SJSA1 (cell line): ENCODE data around the gene GALNTL6. TPM values are rescaled to one million over a fixed set of nuclear protein-coding genes. Genes with fewer than 3 reads are reported as not detected.

ENCODE experiments used
- DNase-seq, 2 experiments: peaks; one replicate each; pipeline ENCODE4 v3.0.0-alpha.2; 2015 to 2020; ENCODE audit warnings: low spot score in 2 of 2, low read depth in 1 of 2
- H3K27ac ChIP-seq: fragments of 250-450 bp; sonication (Bioruptor Pico); 2 replicates; pipeline ENCODE4 v1.5.1; 2020; ENCODE audit warnings: mild to moderate bottlenecking, moderate library complexity
- H3K27me3 ChIP-seq: fragments of 250-450 bp; sonication (Bioruptor Pico); replicated peaks from 2 replicates; pipeline ENCODE4 v1.5.1; 2020; ENCODE audit warnings: mild to moderate bottlenecking, moderate library complexity
- H3K36me3 ChIP-seq: fragments of 250-450 bp; sonication (Bioruptor Pico); 2 replicates; pipeline ENCODE4 v1.5.1; 2020; ENCODE audit warnings: mild to moderate bottlenecking
- H3K4me1 ChIP-seq: fragments of 250-450 bp; sonication (Bioruptor Pico); replicated peaks from 2 replicates; pipeline ENCODE4 v1.6.1; 2021; ENCODE audit warnings: mild to moderate bottlenecking
- H3K4me3 ChIP-seq: fragments of 250-450 bp; sonication (Bioruptor Pico); 2 replicates; pipeline ENCODE4 v1.5.1; 2020; ENCODE audit warnings: mild to moderate bottlenecking
- H3K9me3 ChIP-seq: fragments of 250-450 bp; sonication (Bioruptor Pico); replicated peaks from 2 replicates; pipeline ENCODE4 v1.5.1; 2020; ENCODE audit warnings: mild to moderate bottlenecking
- total RNA-seq: library from RNA; depleted of rRNA; stranded (reverse); fragments of >200 nt; shearing (Covaris generic); gene quantifications from 2 replicates; pipeline ENCODE4 v1.2.3, GENCODE V29; 2014

GALNTL6 gene
- total RNA-seq, 1 experiment from 2014 or later: 0.08 TPM

DNA sequence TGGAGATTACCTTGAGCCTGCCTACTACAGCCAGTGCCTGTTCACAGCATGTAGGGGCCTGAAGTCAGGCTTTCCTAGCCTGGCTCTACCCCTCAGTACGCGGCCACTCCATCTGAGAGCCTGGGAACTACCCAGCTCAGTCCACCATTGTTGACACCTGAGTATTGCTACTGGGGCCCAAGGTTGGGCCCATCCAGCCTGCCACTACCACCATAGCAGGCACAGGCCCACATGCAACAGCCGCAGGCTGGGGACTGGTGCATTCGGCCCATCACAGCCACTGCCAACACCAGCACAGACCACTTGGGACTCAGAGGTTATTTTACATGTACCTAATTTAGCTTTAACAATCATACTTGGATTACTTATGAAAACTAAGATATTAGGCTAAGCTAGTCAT, 314.0 kb downstream of the GALNTL6 start:
- no peak for DNase-seq
- Histone ChIP-seq H3K4me3 (no peak overlapping the region), H3K27ac (no peak overlapping the region), H3K27me3 (no peaks in the 10 kb centered on the region), H3K4me1 (no peaks in the 10 kb centered on the region), H3K36me3 (no peaks in the 10 kb centered on the region), H3K9me3 (no peaks in the 10 kb centered on the region)

DNA sequence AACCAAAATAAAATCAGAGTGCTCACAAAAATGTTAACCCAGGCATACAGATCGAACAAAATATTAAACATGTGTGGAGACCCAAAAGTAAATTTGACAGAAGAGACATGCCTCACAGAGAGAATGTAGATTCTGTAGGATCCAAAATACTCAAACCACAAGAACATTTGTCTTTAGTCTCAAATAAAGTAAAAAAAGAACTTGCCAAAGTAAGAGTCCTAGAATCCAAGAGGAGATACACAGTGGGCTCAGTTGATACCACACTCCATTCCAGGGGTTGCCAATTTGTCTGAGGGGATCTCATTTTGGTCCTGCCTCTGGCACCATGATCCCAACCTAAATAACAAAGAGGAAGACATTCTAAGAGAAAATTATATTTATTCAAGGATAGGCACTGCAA, 316.4 kb downstream of the GALNTL6 start:
- Histone ChIP-seq H3K4me1 (0 out of 2 replicates have a peak, but pooled peaks cover under 1% of the 10 kb centered on the region), H3K36me3 (no peaks in the 10 kb centered on the region), H3K4me3 (no peak overlapping the region), H3K9me3 (no peaks in the 10 kb centered on the region), H3K27ac (no peak overlapping the region), H3K27me3 (no peaks in the 10 kb centered on the region)
- DNase-seq: no peak

DNA sequence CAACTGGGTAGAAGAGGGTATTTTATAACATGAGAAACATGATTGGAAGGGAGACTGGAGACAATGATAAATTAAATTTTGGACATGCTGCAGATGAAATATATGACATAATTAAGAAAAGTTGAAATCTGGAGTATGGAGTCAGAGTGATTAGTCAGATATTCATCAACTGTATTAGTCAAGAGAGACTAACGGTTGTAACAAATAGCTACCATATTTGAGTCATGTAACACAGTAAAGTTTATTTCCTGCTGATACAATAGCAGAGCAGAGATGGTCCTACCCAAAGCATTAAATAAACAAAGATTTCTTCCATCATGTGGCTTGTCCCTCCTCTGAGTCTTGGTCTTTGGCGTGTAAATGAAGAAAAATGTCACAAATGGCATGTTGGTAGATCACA, 321.3 kb downstream of the GALNTL6 start:
- H3K4me3 ChIP-seq: no peak overlapping the region
- no peak for DNase-seq
- H3K27me3 ChIP-seq: no peaks in the 10 kb centered on the region
- no peak overlapping the region for H3K27ac ChIP-seq
- H3K4me1 ChIP-seq: 0 out of 2 replicates have a peak, but pooled peaks cover 3% of the 10 kb centered on the region
- no peaks in the 10 kb centered on the region for H3K9me3 ChIP-seq
- no peaks in the 10 kb centered on the region for H3K36me3 ChIP-seq

DNA sequence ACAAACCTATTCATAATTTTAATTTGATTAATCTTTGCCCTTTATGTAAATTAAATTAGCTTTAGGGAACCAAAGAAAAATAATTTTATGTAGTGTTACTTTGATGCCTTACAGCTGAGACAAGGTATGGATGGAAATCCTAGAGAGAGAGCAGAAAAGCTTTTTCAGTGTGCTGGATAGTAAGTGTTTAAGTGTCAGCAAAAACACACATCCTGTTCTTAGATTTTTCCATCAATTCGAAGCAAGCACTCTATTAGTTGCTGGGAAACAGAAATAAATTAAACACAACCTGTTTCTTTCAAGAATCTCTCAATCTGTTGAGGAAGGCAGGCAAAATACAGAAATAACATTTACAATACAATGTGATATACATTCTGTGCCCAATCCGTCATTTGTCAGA, 327.8 kb downstream of the GALNTL6 start:
- no peak for DNase-seq
- Histone ChIP-seq H3K27ac (peak overlapping the region; percentile 54; the same call in 1 of the 2 replicates), H3K9me3 (no peaks in the 10 kb centered on the region), H3K4me1 (peaks cover 24% of the 10 kb centered on the region), H3K36me3 (no peaks in the 10 kb centered on the region), H3K27me3 (no peaks in the 10 kb centered on the region), H3K4me3 (no peak overlapping the region)

DNA sequence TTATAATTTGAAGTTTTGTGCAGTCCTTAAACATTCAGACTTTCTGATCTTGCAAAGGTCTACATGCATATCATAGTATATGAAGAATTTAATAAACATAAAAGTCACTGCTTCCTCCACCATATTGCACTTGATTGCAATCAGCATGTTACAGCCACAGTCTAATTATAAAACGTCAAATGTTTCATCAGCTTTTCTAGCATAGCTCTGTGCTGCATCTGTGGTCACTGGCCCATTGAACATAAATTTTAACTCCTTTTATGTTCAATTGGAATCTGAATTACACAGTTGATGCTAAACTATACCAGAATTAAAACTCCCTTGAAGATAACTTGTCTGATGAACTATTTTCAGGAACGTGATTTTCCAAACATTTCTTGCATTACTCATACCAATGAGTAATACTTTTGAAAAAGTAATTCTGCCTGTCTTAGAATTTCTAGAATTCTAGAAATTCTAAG, 329.1 kb downstream of the GALNTL6 start:
- peak in 1 of 2 experiments; percentile 44 for DNase-seq
- Histone ChIP-seq H3K4me1 (peaks cover 24% of the 10 kb centered on the region), H3K27ac (peak overlapping the region; percentile 54), H3K36me3 (no peaks in the 10 kb centered on the region), H3K9me3 (no peaks in the 10 kb centered on the region), H3K27me3 (no peaks in the 10 kb centered on the region), H3K4me3 (no peak overlapping the region)

DNA sequence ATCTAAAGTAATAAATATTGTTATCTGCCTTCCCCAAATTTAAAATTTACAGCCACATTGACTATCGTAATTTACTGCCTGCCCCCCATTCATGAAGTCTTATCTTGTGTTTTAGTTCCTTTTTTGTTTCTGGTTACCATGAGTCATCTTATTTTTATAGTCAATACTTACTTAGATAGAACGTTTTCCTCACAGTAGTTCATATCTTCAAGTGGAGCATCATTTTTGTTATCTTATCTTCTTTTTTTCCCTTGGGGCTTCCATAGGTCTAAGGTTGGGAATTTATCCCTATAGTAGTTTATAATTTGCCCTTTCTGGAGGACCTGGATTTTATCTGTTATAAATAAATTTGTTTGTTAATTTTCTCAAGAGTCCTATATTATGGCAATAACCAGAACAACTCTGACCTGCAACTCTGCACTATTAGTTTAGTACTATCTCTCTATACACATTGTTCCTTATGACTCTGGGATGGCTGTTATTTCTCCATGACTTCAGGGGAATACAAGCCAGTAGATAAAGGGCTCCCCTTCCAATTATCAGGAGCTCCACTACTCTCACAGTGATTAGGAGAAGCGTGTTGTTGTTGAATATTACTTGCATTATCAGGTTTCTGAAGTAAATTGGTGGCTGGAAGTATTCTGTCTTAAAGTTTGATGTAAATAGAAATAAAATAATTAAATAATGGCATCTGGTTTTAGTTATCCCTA, 330.6 kb downstream of the GALNTL6 start:
- Histone ChIP-seq H3K27me3 (no peaks in the 10 kb centered on the region), H3K9me3 (no peaks in the 10 kb centered on the region), H3K4me1 (peaks cover 24% of the 10 kb centered on the region), H3K27ac (no peak overlapping the region), H3K36me3 (no peaks in the 10 kb centered on the region), H3K4me3 (no peak overlapping the region)
- no peak for DNase-seq

DNA sequence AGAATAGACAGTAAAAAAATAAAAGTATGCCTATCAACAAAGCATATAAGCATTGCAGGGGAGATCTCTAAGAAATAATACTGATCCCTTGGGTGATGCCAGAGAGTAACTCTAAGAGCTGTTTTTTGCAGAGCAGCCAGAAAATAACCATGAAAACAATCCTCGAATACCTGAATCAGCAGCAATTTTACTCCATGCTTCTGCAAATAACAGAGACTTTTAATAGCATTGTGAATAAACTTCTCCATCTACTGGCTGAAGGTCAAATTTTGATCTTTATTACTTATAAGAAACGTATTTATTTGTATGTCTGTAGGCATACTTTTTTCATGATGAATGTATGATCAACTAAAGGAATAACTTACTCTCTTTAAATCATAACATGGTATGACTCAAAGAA, 334.5 kb downstream of the GALNTL6 start:
- H3K9me3 ChIP-seq: no peaks in the 10 kb centered on the region
- H3K4me3 ChIP-seq: no peak overlapping the region
- H3K27me3 ChIP-seq: no peaks in the 10 kb centered on the region
- H3K27ac ChIP-seq: no peak overlapping the region
- DNase-seq: no peak
- peaks cover 10% of the 10 kb centered on the region for H3K4me1 ChIP-seq
- H3K36me3 ChIP-seq: no peaks in the 10 kb centered on the region

DNA sequence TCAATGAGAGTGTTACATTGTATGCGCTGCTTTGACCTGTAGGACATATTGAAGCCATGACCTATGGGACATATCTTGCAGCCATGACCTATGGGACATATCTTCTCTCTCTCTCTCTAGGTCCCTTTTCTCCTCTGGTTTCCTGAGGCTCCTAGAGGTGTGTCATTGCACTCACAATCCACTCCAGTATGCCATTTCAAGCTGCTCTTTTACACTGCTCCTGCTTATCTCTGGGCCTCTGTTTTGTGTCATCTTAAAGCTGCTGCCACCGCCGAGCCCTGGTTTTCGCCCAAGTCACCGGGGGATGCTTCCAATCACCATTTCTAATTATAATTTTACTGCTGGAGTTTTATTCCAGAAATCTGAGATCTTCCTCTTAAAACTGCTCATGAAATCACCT, 336.1 kb downstream of the GALNTL6 start:
- no peak overlapping the region for H3K27ac ChIP-seq
- no peaks in the 10 kb centered on the region for H3K4me1 ChIP-seq
- no peak overlapping the region for H3K4me3 ChIP-seq
- no peaks in the 10 kb centered on the region for H3K36me3 ChIP-seq
- H3K9me3 ChIP-seq: no peaks in the 10 kb centered on the region
- no peak for DNase-seq
- H3K27me3 ChIP-seq: peaks cover 3% of the 10 kb centered on the region; the same call in 1 of the 2 replicates

DNA sequence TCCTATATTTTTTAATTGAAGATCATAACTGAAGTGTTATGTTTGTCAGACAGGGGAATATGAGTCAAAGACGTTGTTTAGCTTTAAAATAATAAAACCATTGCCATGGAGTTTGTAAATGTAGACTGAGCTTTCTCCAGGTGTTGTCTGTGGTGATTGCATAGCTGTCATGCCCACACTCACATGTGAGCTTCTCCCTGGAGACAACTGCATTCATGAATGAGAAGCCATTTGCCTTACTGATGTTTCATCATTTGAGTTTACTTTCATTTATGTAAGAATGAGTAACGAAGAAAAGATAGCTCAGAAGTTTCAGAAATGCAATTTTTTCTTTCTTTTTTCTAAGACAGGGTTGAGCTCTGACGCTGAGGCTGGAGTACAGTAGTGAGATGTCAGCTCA, 339.1 kb downstream of the GALNTL6 start:
- Histone ChIP-seq H3K36me3 (no peaks in the 10 kb centered on the region), H3K4me3 (no peak overlapping the region), H3K27me3 (peaks cover 3% of the 10 kb centered on the region; the same call in 1 of the 2 replicates), H3K9me3 (no peaks in the 10 kb centered on the region), H3K4me1 (no peaks in the 10 kb centered on the region), H3K27ac (no peak overlapping the region)
- DNase-seq: no peak

DNA sequence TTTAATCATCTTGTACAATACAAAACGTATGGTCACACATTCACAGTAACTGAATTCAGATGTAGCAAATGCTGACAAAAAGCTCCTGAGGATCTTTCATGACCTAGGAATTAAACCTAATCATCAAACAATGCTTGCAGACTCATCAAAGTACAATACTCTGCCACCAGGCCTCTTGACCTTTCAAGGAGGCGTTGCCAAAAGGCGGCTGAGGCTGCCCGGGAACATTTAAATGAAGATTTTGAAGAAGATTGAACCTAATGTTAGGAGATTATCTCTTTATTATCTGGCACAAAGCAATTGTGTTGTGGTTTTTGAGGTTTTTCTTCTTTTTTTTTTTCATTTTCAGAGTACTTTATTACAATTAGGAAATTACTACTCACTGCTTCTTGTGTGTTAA, 340.5 kb downstream of the GALNTL6 start:
- no peak for DNase-seq
- H3K4me3 ChIP-seq: no peak overlapping the region
- no peak overlapping the region for H3K27ac ChIP-seq
- no peaks in the 10 kb centered on the region for H3K4me1 ChIP-seq
- no peaks in the 10 kb centered on the region for H3K9me3 ChIP-seq
- no peaks in the 10 kb centered on the region for H3K36me3 ChIP-seq
- peaks cover 3% of the 10 kb centered on the region; the same call in 1 of the 2 replicates for H3K27me3 ChIP-seq

DNA sequence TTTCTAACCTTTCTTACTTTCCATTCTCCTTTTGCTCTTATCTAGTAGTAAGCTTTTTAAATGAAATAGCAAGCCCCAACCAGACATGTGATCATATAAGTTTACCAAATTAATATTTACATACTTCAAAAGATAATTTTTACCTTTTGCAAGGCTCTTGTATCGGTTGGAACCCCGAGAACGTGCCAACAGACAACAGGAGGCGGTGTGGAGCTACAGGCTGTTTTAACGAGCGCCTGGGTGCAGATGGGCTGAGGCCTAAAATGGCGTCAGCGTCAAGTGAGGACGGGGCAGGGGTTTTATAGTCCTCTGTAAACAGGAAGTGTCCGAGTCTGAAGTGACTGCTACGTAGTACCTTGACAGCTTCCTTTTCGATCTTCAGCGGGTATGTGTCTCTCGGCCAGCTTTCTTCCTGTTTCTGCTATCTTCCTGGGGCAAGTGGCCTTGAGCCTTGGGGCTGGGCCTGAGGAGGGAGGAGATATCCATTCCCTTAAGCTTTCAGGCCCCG, 342.7 kb downstream of the GALNTL6 start:
- no peaks in the 10 kb centered on the region for H3K36me3 ChIP-seq
- H3K4me1 ChIP-seq: no peaks in the 10 kb centered on the region
- H3K27ac ChIP-seq: no peak overlapping the region

DNA sequence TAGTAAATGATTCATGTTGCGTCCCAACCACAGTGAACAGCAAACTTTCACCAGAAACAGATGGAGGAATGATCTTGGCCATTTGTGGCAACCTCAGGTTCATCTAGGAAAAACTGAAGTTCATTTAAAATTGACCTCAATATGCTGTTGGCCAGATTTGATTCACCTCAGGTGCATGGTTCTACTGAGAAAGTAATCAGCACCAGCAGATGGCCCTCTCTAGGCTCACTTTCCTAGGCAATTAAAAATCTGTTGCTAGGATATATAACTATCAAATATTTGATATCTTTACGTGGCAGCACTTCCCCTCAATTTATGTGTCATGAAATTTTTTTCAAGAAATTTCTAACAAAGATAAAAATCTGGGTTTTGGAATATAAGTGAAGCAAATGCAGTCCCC, 344.7 kb downstream of the GALNTL6 start:
- no peaks in the 10 kb centered on the region for H3K9me3 ChIP-seq
- DNase-seq: no peak
- no peak overlapping the region for H3K27ac ChIP-seq
- peaks cover 3% of the 10 kb centered on the region; the same call in 1 of the 2 replicates for H3K27me3 ChIP-seq
- H3K4me1 ChIP-seq: no peaks in the 10 kb centered on the region
- H3K36me3 ChIP-seq: no peaks in the 10 kb centered on the region
- no peak overlapping the region for H3K4me3 ChIP-seq

More for the DNA sequence above, 342.7 kb downstream of the GALNTL6 start:
- Histone ChIP-seq H3K9me3 (no peaks in the 10 kb centered on the region), H3K27me3 (peaks cover 3% of the 10 kb centered on the region; the same call in 1 of the 2 replicates), H3K4me3 (no peak overlapping the region)
- DNase-seq: no peak

DNA sequence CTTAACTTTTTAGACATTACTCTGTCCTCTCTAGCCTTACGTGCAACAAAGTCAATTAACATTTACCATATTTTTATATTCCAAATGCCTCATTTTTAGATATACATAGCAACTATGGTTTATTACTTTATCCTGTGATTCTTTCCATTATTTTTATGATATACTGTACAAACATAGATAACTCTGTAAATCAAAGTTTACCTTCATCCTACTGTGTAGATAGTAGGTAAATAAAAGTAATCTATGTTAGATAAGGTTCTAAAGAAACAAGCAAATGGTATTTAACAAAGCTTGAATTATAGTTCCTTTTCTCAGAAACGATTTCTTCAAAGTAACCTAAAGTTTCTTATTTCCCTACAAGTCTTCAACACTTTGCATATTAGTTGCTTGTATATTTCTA, 350.0 kb downstream of the GALNTL6 start:
- Histone ChIP-seq H3K36me3 (no peaks in the 10 kb centered on the region), H3K27me3 (0 out of 2 replicates have a peak, but pooled peaks cover 3% of the 10 kb centered on the region), H3K27ac (no peak overlapping the region), H3K9me3 (no peaks in the 10 kb centered on the region), H3K4me3 (no peak overlapping the region), H3K4me1 (no peaks in the 10 kb centered on the region)
- no peak for DNase-seq

DNA sequence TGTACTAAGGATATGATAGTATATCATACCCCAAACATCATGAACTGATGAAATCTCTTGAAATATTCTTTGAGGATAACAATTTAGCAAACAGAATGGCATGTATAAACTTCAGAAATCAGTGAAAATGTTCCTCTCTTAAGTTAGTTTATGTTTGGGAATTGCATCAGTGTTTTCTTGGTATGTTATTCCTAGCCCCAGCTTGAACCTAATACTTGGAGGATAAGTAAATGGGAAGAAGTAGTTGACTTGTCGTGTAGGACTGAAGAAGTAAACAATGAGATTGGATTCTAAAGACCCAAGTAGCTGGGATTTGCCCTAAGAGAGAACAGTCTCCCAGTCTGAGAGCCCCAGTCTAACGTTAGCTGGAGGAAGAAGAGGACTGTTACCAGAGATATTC, 355.7 kb downstream of the GALNTL6 start:
- no peak overlapping the region for H3K27ac ChIP-seq
- H3K36me3 ChIP-seq: no peaks in the 10 kb centered on the region
- H3K27me3 ChIP-seq: no peaks in the 10 kb centered on the region
- H3K4me3 ChIP-seq: no peak overlapping the region
- no peak for DNase-seq
- no peaks in the 10 kb centered on the region for H3K4me1 ChIP-seq
- no peaks in the 10 kb centered on the region for H3K9me3 ChIP-seq
